SH-SY5Y (cell line): ENCODE measurements around the gene ZFAND2B.

Experiments
- GATA2 ChIP-seq: IDR thresholded peaks from 2 replicates; pipeline ENCODE4 v1.6.1; 2011; ENCODE audit warnings: mild to moderate bottlenecking, low read depth, low read length
- GATA3 ChIP-seq: IDR thresholded peaks from 2 replicates; pipeline ENCODE4 v1.6.1; 2011; ENCODE audit warnings: low read depth, mild to moderate bottlenecking, low read length, moderate library complexity

GRCh38 chr2:219178377-219179175, 28.0 kb upstream of the ZFAND2B start:
- TF ChIP-seq GATA2: no peak
- no peak for TF ChIP-seq GATA3
